Measurements from ENCODE around the gene USH2A.

DNA sequence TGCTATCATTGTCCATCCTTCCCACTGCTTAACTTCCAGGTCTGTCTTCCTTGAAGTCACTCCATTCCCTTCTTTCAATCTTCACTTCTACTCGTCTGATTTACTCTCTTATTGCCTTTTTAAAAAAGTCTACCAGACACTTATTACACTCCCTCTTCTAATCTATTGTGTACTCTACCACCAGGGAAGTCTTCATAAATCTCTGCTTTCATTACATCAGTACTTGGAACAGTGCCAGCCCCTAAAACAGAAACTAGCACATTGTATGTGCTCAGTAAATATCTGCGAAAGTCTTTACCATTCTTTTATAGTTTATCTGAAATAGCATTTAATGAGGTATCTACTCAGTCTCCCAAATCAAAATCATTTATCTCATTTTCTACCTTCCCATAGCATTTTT lies 236.4 kb downstream of the USH2A start:
- TF ChIP-seq CTCF (IDR thresholded peaks at IDR 0.05; ENCODE audit: insufficient read depth, low read length, poor library complexity, severe bottlenecking) (no peak), EZH2phosphoT487 (conservative IDR thresholded peaks at IDR 0.05; ENCODE audit: low read length) (no peak)

All from SU-DHL-6 (cell line).